Astrocyte (in vitro differentiated cells and primary cell): ENCODE results near the gene PLEKHM2.

Experiments used
- CTCF ChIP-seq: IDR thresholded peaks from 2 replicates; pipeline ENCODE4 v1.5.1; 2011; ENCODE audit warnings: low read depth, mild to moderate bottlenecking, inconsistent platforms, low read length, moderate library complexity; ENCODE audit not compliant: insufficient read depth
- EZH2 ChIP-seq: IDR thresholded peaks from 2 replicates; pipeline ENCODE4 v1.6.1; 2012; ENCODE audit warnings: mild to moderate bottlenecking, low read length, inconsistent platforms; ENCODE audit not compliant: insufficient read depth

- TF ChIP-seq CTCF, result no peak
- TF ChIP-seq EZH2, result no peak
Measured at GRCh38 chr1:15719381-15720120, 35.4 kb downstream of the PLEKHM2 start.
